Smooth muscle cell (in vitro differentiated cells): Measurements from ENCODE around the gene CYBC1. TPM values are rescaled to one million over a fixed set of nuclear protein-coding genes. Genes with fewer than 3 reads are reported as not detected.

ENCODE experiments used
- DNase-seq: peaks from one replicate; lab custom pipeline; 2025; ENCODE audit not compliant: unreplicated experiment; lab: John Stamatoyannopoulos, UW
- H2AFZ ChIP-seq: fragments of 200-600 bp; sonication (generic); 2 replicates; pipeline ENCODE4 v1.6.0; 2016; ENCODE audit warnings: antibody characterized with exemption, low read depth, mild to moderate bottlenecking
- H3F3A ChIP-seq: fragments of 200-600 bp; sonication (generic); 2 replicates; pipeline ENCODE4 v1.6.0; 2017; ENCODE audit warnings: antibody characterized with exemption, low read depth
- H3K27ac ChIP-seq: fragments of 200-600 bp; sonication (generic); 2 replicates; pipeline ENCODE4 v1.5.1; 2016; ENCODE audit warnings: low read depth, mild to moderate bottlenecking
- H3K27me3 ChIP-seq: fragments of 200-600 bp; sonication (generic); 2 replicates; pipeline ENCODE4 v1.6.1; 2016; ENCODE audit warnings: low read depth, mild to moderate bottlenecking
- H3K36me3 ChIP-seq: fragments of 200-600 bp; sonication (generic); 2 replicates; pipeline ENCODE4 v1.5.1; 2016; ENCODE audit warnings: low read depth
- H3K4me1 ChIP-seq: fragments of 200-600 bp; sonication (generic); 2 replicates; pipeline ENCODE4 v1.5.1; 2016; ENCODE audit warnings: low read depth
- H3K4me2 ChIP-seq: fragments of 200-600 bp; sonication (generic); 2 replicates; pipeline ENCODE4 v1.6.0; 2016; ENCODE audit warnings: mild to moderate bottlenecking
- H3K4me3 ChIP-seq: fragments of 200-600 bp; sonication (generic); 2 replicates; pipeline ENCODE4 v1.5.1; 2016; ENCODE audit warnings: mild to moderate bottlenecking
- H3K79me2 ChIP-seq: fragments of 200-600 bp; sonication (generic); 2 replicates; pipeline ENCODE4 v1.6.0; 2016; ENCODE audit warnings: low read depth, mild to moderate bottlenecking
- H3K9ac ChIP-seq: fragments of 200-600 bp; sonication (generic); 2 replicates; pipeline ENCODE4 v1.6.0; 2016; ENCODE audit warnings: low read depth
- H3K9me3 ChIP-seq: fragments of 200-600 bp; sonication (generic); replicated peaks from 2 replicates; pipeline ENCODE4 v1.5.1; 2016; ENCODE audit warnings: low read depth
- H4K20me1 ChIP-seq: fragments of 200-600 bp; sonication (generic); 2 replicates; pipeline ENCODE4 v1.6.0; 2016; ENCODE audit warnings: low read depth
- WGBS: methylation state at CpG from one replicate; pipeline ENCODE4 v1.1.7; 2016; ENCODE audit warnings: low lambda C conversion rate; 5-methylcytosine and 5-hydroxymethylcytosine counted together
- polyA plus RNA-seq: library from polyadenylated mRNA; unstranded; fragments of >200 nt; fragmentation: Nextera tagmentation; extraction: Ambion mirVana; gene quantifications from 2 replicates; pipeline ENCODE4 v1.2.1, GENCODE V29; 2016
- total RNA-seq: library from RNA; depleted of rRNA; stranded (reverse); fragments of >200 nt; gene quantifications from 2 replicates; pipeline ENCODE4 v1.2.3, GENCODE V29; 2014
- TF ChIP-seq, protein P1 (sequence below): fragments of 200-600 bp; sonication (generic); IDR thresholded peaks from 2 replicates; pipeline ENCODE4 v1.5.1; 2017; ENCODE audit warnings: borderline replicate concordance, mild to moderate bottlenecking, antibody characterized with exemption; ENCODE audit not compliant: insufficient read depth, poor library complexity, severe bottlenecking

The CYBC1 gene
- total and polyA plus RNA-seq, 2 experiments from 2014 or later = 23.3 to 65.8 TPM

DNA sequence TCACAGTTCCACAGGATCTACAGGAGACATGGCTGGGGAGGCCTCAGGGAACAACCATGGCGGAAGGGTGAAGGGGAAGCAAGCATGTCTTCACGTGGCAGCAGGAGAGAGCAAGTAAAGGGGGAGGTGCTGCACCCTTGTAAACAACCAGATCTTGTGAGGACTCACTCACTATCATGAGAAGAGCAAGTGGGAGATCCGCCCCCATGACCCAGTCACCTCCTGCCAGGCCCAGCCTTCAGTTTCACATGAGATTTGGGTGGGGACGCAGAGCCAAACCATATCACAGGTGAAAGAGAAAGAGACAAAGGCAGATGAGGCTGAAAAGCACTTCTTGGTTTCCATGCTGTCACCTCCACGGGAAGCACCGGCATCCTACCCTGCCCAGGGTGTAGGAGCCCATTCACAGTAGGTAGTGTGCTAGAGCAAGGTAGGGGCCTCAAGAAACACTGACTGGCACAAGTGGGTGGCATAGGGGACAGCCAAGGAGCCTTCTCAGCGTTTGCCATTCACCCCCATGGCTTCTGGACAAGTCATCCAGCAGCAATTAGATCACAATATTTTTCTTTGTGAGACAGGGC is 14.6 kb upstream of the CYBC1 start:
- no peaks in the 10 kb centered on the region for H3K4me1 ChIP-seq
- H3K9me3 ChIP-seq = no peaks in the 10 kb centered on the region
- no peak for DNase-seq
- H3K27me3 ChIP-seq = no peaks in the 10 kb centered on the region
- no peak overlapping the region for H2AFZ ChIP-seq
- WGBS = 96% methylated on average over 7 of the region's 7 CpGs
- TF ChIP-seq, protein P1, sequence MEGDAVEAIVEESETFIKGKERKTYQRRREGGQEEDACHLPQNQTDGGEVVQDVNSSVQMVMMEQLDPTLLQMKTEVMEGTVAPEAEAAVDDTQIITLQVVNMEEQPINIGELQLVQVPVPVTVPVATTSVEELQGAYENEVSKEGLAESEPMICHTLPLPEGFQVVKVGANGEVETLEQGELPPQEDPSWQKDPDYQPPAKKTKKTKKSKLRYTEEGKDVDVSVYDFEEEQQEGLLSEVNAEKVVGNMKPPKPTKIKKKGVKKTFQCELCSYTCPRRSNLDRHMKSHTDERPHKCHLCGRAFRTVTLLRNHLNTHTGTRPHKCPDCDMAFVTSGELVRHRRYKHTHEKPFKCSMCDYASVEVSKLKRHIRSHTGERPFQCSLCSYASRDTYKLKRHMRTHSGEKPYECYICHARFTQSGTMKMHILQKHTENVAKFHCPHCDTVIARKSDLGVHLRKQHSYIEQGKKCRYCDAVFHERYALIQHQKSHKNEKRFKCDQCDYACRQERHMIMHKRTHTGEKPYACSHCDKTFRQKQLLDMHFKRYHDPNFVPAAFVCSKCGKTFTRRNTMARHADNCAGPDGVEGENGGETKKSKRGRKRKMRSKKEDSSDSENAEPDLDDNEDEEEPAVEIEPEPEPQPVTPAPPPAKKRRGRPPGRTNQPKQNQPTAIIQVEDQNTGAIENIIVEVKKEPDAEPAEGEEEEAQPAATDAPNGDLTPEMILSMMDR = no peak
- peaks cover 27% of the 10 kb centered on the region for H4K20me1 ChIP-seq
- no peak overlapping the region for H3K4me2 ChIP-seq
- H3K27ac ChIP-seq = no peak overlapping the region
- peaks cover 7% of the 10 kb centered on the region for H3K79me2 ChIP-seq
- peaks cover 7% of the 10 kb centered on the region for H3K36me3 ChIP-seq
- no peak overlapping the region for H3K9ac ChIP-seq
- no peak overlapping the region for H3K4me3 ChIP-seq
- H3F3A ChIP-seq = no peaks in the 10 kb centered on the region

DNA sequence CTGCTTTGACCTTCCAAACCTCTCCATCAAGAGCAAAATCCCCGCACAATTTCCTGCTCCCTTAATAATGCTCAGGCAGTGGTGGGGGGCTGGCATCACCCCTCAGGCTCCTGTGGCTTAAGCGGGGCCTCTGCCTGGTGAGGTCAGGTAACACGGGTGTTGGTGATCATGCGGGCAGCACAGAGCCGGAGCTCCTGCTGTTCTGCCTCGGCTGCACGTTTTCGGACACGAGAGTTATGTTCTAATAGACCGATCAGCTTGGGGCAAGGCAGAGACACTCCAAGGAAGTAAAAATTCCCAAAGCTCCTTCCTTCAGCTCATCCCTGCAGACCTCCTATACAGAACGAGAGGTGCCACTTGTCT is 14.0 kb upstream of the CYBC1 start:
- peaks cover 31% of the 10 kb centered on the region for H4K20me1 ChIP-seq
- no peaks in the 10 kb centered on the region for H3F3A ChIP-seq
- H3K27ac ChIP-seq = no peak overlapping the region
- no peaks in the 10 kb centered on the region for H3K9me3 ChIP-seq
- no peaks in the 10 kb centered on the region for H3K4me1 ChIP-seq
- TF ChIP-seq, protein P1 = no peak
- H3K4me3 ChIP-seq = no peak overlapping the region
- H3K27me3 ChIP-seq = no peaks in the 10 kb centered on the region
- H2AFZ ChIP-seq = no peak overlapping the region
- no peak overlapping the region for H3K9ac ChIP-seq
- no peak for DNase-seq
- no peak overlapping the region for H3K4me2 ChIP-seq
- 98% methylated on average over 11 of the region's 11 CpGs for WGBS
- H3K36me3 ChIP-seq = peaks cover 7% of the 10 kb centered on the region
- peaks cover 11% of the 10 kb centered on the region for H3K79me2 ChIP-seq

DNA sequence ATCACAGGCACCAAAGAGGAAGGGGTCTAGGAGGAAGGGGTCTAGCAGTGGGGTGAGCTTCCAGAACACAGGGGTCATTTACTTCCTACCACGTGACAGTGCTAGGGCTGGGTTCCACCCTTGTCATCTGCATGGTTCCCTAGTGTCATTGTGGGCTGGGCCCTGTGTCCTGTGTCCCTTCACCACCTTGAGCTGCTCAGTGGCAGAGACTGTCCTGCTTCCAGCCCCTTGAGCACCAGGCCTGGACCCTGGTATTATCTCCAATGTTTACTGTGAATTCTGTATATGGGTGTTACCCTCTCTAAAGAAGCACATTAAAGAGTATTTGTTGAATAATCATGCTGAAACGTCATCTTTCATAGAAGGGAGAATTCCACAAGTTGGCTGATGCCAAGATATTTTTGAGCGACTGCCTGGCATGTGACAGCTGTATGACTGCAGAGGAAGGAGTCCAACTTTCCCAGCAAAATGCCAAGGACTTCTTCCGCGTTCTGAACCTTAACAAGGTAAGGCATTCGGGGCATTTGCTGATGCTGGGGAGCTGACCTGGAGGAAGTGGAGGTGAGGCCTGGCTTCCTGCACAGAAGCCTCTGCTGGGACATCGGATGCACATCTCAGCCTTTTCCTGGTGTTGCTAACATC is 13.5 kb upstream of the CYBC1 start:
- peaks cover 7% of the 10 kb centered on the region for H3K36me3 ChIP-seq
- DNase-seq = no peak

More for the DNA sequence above, 13.5 kb upstream of the CYBC1 start:
- H2AFZ ChIP-seq = no peak overlapping the region
- no peaks in the 10 kb centered on the region for H3F3A ChIP-seq
- no peak overlapping the region for H3K4me3 ChIP-seq
- WGBS = 98% methylated on average over 7 of the region's 7 CpGs
- H3K27ac ChIP-seq = no peak overlapping the region
- no peak overlapping the region for H3K4me2 ChIP-seq
- no peaks in the 10 kb centered on the region for H3K27me3 ChIP-seq
- H4K20me1 ChIP-seq = peaks cover 33% of the 10 kb centered on the region
- peaks cover 16% of the 10 kb centered on the region for H3K79me2 ChIP-seq
- H3K4me1 ChIP-seq = no peaks in the 10 kb centered on the region
- H3K9me3 ChIP-seq = no peaks in the 10 kb centered on the region
- no peak overlapping the region for H3K9ac ChIP-seq
- TF ChIP-seq, protein P1 = no peak
